Measurements from ENCODE around the gene RTN4RL1. TPM values are rescaled to one million over a fixed set of nuclear protein-coding genes. Genes with fewer than 3 reads are reported as not detected.

Gene RTN4RL1
- total RNA-seq, 1 donor from 2014 or later, result not detected

DNA sequence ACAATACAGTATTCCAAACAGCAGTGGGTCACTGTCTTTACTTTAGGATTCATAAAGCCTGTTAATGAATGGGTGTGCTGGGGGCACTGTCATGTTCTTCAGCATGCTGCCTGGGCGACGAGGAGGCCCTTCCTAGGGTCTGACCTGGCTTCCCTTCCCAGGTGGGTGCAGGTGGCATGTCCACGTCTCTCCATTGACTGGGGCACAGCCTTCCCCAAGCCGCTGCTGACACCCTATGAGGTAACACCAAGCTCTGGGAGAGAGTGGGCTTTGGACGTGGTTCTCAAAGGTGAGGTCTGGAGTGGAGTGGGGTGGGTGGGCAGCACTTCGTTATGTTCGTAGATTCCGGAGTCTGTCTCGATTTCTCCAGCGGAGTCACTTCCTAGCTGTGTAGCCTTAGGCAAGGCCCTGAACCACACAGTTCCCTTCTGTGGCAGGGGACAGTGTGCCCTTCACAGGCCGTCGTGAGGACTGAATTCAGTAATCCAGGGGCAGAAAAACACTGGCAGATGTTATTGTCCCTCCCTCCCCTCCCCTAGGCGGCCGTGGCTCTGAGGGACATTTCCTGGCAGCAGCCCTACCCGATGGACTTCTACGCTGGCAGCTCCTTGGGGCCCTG, 15.9 kb upstream of the RTN4RL1 start:
- no peaks in the 10 kb centered on the region for H3K9me3 Mint-ChIP-seq (ENCODE audit: unreplicated experiment)
- peaks cover 12% of the 10 kb centered on the region for H3K27me3 Mint-ChIP-seq (ENCODE audit: unreplicated experiment)
- H3K4me1 Mint-ChIP-seq (ENCODE audit: unreplicated experiment), result peaks cover 22% of the 10 kb centered on the region
- peak overlapping the region; percentile 90 for H3K27ac Mint-ChIP-seq (ENCODE audit: unreplicated experiment)
- H3K4me3 Mint-ChIP-seq (ENCODE audit: unreplicated experiment), result peak overlapping the region; percentile 80
- peaks cover 31% of the 10 kb centered on the region for H3K36me3 Mint-ChIP-seq (ENCODE audit: low read depth, unreplicated experiment)
- DNase-seq (ENCODE audit: low spot score), result no peak
- TF ChIP-seq, protein P1, sequence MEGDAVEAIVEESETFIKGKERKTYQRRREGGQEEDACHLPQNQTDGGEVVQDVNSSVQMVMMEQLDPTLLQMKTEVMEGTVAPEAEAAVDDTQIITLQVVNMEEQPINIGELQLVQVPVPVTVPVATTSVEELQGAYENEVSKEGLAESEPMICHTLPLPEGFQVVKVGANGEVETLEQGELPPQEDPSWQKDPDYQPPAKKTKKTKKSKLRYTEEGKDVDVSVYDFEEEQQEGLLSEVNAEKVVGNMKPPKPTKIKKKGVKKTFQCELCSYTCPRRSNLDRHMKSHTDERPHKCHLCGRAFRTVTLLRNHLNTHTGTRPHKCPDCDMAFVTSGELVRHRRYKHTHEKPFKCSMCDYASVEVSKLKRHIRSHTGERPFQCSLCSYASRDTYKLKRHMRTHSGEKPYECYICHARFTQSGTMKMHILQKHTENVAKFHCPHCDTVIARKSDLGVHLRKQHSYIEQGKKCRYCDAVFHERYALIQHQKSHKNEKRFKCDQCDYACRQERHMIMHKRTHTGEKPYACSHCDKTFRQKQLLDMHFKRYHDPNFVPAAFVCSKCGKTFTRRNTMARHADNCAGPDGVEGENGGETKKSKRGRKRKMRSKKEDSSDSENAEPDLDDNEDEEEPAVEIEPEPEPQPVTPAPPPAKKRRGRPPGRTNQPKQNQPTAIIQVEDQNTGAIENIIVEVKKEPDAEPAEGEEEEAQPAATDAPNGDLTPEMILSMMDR (IDR thresholded peaks at IDR 0.05; ENCODE audit: unreplicated experiment), result no peak

DNA sequence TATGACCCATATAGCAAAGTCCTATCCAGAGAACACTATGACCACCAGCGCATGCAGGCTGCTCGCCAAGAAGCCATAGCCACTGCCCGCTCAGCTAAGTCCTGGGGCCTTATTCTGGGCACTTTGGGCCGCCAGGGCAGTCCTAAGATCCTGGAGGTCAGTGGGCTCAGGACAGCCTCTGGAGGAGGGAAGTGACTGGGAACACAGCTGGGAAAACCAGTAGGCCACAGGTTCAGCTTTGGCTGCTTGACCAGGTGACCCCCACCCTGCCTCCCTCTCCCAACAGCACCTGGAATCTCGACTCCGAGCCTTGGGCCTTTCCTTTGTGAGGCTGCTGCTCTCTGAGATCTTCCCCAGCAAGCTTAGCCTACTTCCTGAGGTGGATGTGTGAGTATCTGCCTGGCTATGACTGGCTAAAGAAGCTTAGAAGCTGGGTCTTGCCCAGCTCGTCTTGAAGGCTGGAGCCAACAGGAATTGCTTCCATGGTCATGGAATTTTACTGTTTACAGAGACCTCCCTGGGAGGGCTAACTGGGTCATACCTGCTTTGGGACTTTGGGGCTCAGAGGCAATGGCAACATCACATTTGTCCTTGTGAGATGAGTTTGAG, 15.2 kb upstream of the RTN4RL1 start:
- no peaks in the 10 kb centered on the region for H3K9me3 Mint-ChIP-seq (ENCODE audit: unreplicated experiment)
- H3K4me1 Mint-ChIP-seq (ENCODE audit: unreplicated experiment), result peaks cover 22% of the 10 kb centered on the region
- H3K4me3 Mint-ChIP-seq (ENCODE audit: unreplicated experiment), result peak overlapping the region; percentile 80
- H3K36me3 Mint-ChIP-seq (ENCODE audit: low read depth, unreplicated experiment), result peaks cover 31% of the 10 kb centered on the region
- H3K27ac Mint-ChIP-seq (ENCODE audit: unreplicated experiment), result peak overlapping the region; percentile 90
- TF ChIP-seq, protein P1 (IDR thresholded peaks at IDR 0.05; ENCODE audit: unreplicated experiment), result no peak
- DNase-seq (ENCODE audit: low spot score), result no peak
- peaks cover 12% of the 10 kb centered on the region for H3K27me3 Mint-ChIP-seq (ENCODE audit: unreplicated experiment)

DNA sequence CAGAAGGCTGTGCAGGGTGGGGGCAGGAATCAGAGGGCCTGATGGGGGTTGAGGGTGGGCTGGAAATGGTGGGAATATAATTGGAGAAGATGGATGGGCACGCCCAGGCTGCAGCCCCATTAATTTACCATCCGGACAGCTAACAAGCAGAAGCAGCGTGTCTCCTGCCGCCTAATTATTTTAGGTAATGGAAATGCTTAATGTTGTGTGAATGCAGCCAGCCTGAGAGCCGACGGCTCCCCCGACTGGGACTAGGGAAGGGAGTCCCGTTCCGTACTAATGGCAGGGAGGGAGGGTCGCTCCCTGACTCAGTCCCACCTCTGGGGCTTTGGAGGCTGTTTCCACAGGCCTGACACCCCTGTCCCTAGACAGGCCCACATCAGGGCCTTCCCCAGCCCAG, 12.0 kb upstream of the RTN4RL1 start:
- DNase-seq (ENCODE audit: low spot score), result no peak
- H3K9me3 Mint-ChIP-seq (ENCODE audit: unreplicated experiment), result no peaks in the 10 kb centered on the region
- peaks cover 15% of the 10 kb centered on the region for H3K36me3 Mint-ChIP-seq (ENCODE audit: low read depth, unreplicated experiment)
- peaks cover 10% of the 10 kb centered on the region for H3K27me3 Mint-ChIP-seq (ENCODE audit: unreplicated experiment)
- TF ChIP-seq, protein P1 (IDR thresholded peaks at IDR 0.05; ENCODE audit: unreplicated experiment), result no peak
- H3K4me3 Mint-ChIP-seq (ENCODE audit: unreplicated experiment), result no peak overlapping the region
- H3K27ac Mint-ChIP-seq (ENCODE audit: unreplicated experiment), result no peak overlapping the region
- H3K4me1 Mint-ChIP-seq (ENCODE audit: unreplicated experiment), result peaks cover 8% of the 10 kb centered on the region

DNA sequence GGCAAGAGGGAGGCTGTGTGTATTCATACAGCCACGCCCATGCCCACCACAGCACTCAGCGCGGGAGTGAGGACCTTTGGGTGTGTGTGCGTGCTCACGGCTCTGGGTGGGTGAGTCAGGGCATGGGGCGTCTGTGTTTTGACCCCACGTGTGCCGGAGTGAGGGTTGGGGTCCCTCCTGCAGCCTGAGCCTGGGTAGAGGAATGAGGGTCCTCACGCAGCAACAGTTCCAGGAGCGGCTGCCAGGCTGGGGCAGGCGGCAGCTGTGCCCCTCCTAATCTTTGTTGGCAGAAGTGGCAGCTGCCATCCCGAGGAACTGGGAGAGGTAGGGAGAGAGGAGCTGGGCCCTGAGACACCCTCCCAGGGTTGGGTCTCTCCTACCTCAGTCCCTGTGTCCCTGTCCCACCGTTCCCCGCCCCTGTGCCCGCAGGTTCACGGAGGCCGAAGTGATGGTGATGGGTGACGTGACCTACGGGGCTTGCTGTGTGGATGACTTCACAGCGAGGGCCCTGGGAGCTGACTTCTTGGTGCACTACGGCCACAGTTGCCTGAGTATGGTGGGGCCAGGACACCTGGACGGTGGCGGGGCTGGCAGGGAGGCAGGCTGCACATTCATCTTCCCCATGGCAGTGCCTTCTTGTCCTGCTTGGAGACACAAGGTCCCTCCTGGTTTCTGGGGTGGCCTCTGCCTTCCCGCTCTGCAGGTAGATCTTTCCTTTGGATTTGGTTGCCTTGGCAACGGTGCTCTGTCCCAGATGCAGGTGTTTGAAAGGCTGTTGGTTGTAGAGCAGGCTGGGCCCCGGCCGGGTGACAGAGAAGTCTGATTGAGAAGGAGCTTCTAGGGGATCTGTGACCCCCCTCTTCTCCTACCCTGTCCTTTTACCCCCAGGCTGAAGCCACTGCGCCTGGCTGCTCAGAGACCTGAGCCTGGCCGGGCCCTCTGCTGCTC, 10.7 kb upstream of the RTN4RL1 start:
- no peak overlapping the region for H3K27ac Mint-ChIP-seq (ENCODE audit: unreplicated experiment)
- no peak for DNase-seq (ENCODE audit: low spot score)

More for the DNA sequence above, 10.7 kb upstream of the RTN4RL1 start:
- Mint-ChIP-seq H3K4me1 (ENCODE audit: unreplicated experiment) (peaks cover 3% of the 10 kb centered on the region), H3K27me3 (ENCODE audit: unreplicated experiment) (peaks cover 5% of the 10 kb centered on the region), H3K36me3 (ENCODE audit: low read depth, unreplicated experiment) (peaks cover 14% of the 10 kb centered on the region), H3K4me3 (ENCODE audit: unreplicated experiment) (peak overlapping the region; percentile 51), H3K9me3 (ENCODE audit: unreplicated experiment) (no peaks in the 10 kb centered on the region)
- TF ChIP-seq, protein P1 (IDR thresholded peaks at IDR 0.05; ENCODE audit: unreplicated experiment), result no peak

All from endothelial cell (in vitro differentiated cells).